NCI-H2196 treated with DMSO at 0.1 percent for 48 hours (cell line): ENCODE data around the gene NISCH.

Source experiments
- DNase-seq: peaks from one replicate; lab custom pipeline; 2025; ENCODE audit not compliant: unreplicated experiment; lab: John Stamatoyannopoulos, UW

The NISCH gene

GRCh38 chr3:52435246-52436101 is 19.9 kb upstream of the NISCH start:
- no peak for DNase-seq

GRCh38 chr3:52436500-52437149 is 18.8 kb upstream of the NISCH start:
- DNase-seq = no peak

- no peak for DNase-seq
These were observed 17.9 kb upstream of the NISCH start for GRCh38 chr3:52437326-52438103.

GRCh38 chr3:52438104-52438376 is 17.4 kb upstream of the NISCH start:
- DNase-seq = no peak

GRCh38 chr3:52438579-52439425 is 16.6 kb upstream of the NISCH start:
- no peak for DNase-seq

GRCh38 chr3:52439426-52440248 is 15.8 kb upstream of the NISCH start:
- no peak for DNase-seq

GRCh38 chr3:52440249-52440551 is 15.2 kb upstream of the NISCH start:
- no peak for DNase-seq

- no peak for DNase-seq
These were observed 14.7 kb upstream of the NISCH start for GRCh38 chr3:52440671-52441070.

GRCh38 chr3:52441091-52441771 is 14.2 kb upstream of the NISCH start:
- no peak for DNase-seq

GRCh38 chr3:52441772-52442332 is 13.6 kb upstream of the NISCH start:
- no peak for DNase-seq

- DNase-seq = no peak
These were observed 12.8 kb upstream of the NISCH start for GRCh38 chr3:52442409-52443267.

GRCh38 chr3:52443268-52443610 is 12.2 kb upstream of the NISCH start:
- no peak for DNase-seq

- no peak for DNase-seq
These were observed 11.4 kb upstream of the NISCH start for GRCh38 chr3:52443791-52444687.

GRCh38 chr3:52444860-52445793 is 10.3 kb upstream of the NISCH start, which contains the start of gene SEMA3G:
TSS of gene SEMA3G (minus strand) at chr3:52445103. CDS start at chr3:52445027, 76 bp downstream.
- DNase-seq = no peak

GRCh38 chr3:52446042-52446441 is 9.4 kb upstream of the NISCH start:
- no peak for DNase-seq
